Astrocyte (in vitro differentiated cells and primary cell): ENCODE measurements around the gene TMEM233.

Experiments
- CTCF ChIP-seq: IDR thresholded peaks from 2 replicates; pipeline ENCODE4 v1.5.1; 2011; ENCODE audit warnings: low read depth, mild to moderate bottlenecking, inconsistent platforms, low read length, moderate library complexity; ENCODE audit not compliant: insufficient read depth
- EZH2 ChIP-seq: IDR thresholded peaks from 2 replicates; pipeline ENCODE4 v1.6.1; 2012; ENCODE audit warnings: mild to moderate bottlenecking, low read length, inconsistent platforms; ENCODE audit not compliant: insufficient read depth

- TF ChIP-seq CTCF (no peak), EZH2 (no peak)
Measured at GRCh38 chr12:119602734-119603094, 9.1 kb downstream of the TMEM233 start.
